NCI-H1417 treated with DMSO at 0.1 percent for 48 hours (cell line): ENCODE measurements around the gene TSPAN2.

Experiments
- DNase-seq: peaks from one replicate; lab custom pipeline; 2025; lab: John Stamatoyannopoulos, UW

Gene TSPAN2

DNA sequence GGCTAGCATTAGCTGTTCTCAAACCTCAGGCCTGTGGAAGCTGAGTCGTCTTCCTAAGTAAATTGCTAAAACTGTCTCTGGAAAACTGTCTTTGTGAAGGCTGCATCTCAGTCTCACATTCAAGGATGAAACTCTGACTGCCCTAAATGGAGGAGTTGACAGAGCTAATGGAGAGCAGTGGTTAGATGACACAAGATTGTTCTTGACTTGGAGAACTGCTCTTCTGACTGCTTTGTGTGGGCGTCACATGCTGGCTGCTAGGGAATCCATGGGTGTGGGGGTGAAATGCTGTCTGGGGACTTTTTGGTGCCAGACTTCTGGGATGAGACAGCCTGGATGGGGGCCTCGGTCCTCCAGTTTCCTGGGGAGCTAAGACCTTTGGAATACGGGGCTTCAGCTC is 24.5 kb upstream of the TSPAN2 start:
- no peak for DNase-seq

DNA sequence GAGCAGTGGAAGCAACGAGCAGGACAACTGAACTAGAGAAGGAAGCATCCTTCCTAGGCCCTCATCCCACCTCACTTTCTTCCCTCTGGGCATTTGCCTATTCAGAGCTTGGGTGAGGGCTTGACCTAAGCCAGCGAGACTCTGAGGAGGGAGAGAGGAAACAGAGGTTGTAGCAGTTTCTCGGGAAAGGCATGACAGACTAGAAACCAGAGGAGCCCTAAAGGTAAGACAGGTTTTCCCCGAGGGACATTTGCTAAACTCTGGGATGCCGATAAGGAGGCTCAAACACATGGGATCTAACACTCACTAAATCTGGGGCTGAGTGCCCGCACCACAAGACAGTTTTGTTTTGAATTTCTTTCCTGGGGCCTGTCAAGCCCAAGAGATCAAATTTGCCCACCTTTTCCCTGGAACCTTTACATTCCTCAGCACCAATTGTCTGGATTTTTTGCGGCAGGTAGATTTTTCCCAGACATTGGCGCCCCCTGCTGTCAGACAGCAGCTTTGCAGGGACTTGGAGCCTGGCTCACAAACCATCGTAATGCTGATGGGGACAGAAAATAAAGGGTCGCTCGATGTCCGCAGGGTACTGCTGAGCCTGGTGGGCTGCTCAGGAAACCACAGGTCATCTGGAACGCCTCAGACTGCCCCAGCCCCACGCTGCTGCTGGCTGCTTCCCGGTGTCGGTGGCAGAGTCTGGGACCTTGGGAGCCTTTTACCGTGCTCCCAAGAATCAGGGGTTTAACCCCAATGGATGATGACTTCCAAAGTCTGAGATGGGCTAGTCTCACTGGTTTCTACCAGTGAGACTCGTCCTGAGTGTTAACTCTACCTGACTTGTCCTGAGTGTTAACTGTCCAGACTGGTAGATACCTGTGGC is 23.4 kb upstream of the TSPAN2 start:
- no peak for DNase-seq

DNA sequence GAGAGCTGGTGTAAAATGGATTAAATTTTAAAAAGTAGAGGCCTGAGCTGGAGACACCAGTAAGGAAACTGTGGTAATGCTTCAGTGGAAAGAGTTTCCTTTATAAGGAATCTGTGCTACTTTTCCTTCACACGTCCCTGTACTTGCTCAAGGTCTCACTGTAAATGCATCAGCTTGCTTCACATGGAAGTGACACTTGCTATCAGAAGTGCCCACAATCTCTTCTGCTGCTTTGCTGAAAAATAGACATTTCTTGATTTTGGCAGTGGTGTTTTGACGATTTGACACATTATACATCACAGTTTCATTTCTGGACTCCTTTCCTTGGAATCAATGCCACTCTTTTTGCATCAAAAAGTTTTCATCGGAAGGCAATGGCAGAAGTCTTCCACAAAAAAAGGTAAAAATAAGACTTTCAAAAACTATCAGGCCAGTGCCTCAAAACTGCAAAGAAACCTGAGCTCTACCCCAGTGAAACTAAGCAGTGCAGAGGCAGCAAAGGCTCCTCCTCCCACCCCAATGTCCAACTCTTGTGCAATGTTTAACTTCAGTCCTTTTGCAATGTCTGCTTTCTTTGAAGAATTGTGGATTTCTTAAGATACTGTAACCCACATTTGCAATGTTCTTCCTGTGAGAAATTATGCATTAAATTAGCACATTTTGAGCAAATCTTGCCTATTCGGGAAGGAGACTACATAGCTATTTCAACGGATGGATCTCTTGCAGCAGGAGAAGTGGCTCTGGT is 18.4 kb upstream of the TSPAN2 start:
- no peak for DNase-seq

DNA sequence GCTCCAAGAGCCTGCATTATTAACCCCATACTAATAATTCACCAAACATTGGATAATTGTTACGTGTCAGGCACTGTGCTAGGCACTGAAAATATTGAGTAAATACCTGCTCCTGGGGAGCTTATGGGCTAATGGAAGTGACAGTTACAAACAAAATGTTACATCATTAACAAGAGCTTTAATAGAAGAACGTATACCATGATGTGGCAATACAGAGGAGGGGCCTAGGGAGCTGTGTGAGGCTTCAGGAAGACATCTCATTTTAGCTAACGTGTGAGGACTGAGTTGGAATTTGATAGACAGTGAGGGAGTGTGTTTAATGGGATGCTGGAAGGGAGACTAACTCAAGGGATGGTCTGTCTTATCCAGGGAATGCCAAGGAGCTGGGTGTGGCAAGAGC is 16.5 kb upstream of the TSPAN2 start:
- no peak for DNase-seq

DNA sequence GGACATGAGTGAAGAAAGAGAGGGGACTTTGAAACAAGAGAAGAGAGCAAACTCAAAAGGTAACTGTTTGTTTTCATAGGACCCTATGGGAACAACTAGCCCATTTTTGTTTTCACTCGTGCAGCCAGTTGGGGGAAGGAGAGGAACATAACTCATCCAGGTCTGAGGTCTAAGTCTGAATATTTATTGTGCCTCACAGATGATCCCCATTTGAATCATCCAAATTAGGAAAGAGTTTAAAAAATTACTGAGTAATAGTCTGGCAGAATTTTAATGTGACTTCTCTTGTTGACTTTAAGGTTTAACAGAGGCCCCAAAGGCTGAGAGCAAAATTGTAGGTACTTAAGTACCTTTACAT is 10.4 kb upstream of the TSPAN2 start:
- no peak for DNase-seq

DNA sequence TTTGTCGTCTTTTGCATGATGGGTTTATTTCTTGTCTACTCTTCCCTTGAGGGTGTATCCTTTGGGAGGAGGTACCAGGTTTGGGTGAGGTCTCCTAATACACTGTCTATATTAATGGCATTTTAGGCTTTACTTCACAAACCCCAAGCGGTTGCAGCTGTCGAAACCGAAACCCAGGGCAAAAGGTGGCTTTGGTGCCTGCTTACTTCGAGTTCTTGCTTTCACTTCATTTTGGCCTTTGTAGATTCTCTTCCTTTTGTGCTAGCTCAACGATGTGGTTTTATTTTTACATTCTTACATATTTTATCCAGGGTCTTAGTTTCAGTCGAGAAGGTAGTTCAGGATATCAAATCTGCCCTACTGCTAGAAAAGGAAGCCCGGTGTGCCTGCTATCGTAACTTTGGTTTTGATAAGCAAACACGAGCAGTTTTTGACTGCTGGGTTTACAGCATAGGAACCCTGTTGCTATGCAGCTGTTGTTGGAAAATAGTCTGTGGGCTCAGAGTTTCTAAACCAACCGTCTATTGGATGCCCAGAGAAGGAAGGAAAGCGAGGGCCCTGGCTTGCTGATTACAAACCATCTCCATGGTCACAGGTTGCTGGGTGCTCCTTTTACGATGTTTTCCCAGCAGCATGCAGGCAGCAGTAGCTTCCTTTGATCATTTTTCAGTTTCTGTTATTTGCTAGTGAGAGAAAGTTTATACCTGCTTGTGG is 9.8 kb upstream of the TSPAN2 start:
- peak; percentile 74 for DNase-seq

DNA sequence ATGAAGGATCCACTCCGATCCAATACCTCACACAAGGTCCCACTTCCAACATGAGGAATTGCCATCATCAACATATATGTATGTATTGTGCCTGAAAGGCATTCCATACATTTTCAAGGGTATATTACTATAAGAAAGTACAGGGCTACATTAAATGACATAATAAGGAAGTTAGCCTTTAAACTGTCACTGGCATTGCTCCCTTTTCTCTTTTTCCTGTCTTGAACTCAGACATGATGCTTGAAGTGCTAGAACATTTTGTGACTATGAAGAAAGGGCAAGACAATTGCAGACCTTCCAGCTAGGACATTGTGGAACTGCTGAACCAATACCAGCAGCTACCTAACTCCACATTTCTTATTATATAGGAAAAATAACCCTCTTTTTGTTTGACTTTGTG is 2.9 kb upstream of the TSPAN2 start:
- no peak for DNase-seq

DNA sequence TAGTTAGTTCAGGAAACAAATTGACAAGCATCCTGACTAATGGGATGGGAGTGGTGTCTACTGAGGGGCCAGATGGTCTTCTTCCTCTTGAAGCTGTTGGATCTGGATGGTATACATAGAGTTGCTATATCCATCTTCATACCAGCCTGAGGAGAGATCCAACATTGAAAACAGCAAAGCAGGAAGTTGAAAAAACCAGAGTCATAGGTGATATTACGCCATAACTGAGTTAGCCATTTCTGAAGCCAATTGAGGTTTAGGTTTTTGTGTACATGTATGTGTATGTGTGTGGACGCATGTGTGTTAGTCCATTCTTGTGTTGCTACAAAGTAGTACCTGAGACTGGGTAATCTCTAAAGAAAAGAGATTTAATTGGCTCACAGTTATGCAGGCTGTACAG is 2.3 kb upstream of the TSPAN2 start:
- DNase-seq, result no peak

DNA sequence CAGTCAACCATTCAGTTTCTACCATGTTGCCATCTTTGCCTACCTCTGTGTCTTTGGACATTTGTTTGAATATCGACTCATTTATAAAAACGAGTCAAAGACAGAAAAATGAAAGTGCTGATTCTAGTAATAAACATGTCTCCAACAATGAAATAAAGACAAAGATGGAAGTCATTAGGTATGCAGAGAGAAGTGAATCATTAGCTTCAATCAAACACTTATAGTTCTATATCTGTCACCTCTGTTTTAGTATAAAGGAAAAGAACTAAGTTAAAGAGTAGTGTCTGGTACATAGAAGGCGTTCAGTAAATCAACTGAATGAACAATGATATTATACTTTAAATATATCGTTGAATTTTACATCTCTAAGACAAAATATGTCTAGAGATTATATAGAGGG is 1.7 kb upstream of the TSPAN2 start:
- no peak for DNase-seq

DNA sequence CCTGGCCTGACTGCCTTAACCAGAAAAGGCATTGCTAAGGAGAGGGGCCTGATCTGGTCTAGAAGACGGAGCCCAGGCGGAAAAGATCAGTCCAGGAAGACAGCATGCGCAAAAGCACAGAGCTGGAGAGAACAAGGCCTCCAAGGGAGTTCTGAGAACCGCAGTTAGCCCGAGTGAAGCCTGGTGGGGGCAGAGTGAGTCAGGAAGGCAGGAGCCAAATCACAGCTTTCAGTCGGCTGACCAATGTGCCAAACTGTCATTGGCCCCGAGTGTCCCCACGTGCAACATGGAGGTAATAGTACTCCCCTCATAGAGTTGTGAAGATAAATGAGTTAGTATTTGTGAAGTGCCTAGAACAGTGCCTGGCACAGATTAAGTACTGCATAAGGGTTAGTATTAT is 1.2 kb upstream of the TSPAN2 start:
- DNase-seq, result no peak

DNA sequence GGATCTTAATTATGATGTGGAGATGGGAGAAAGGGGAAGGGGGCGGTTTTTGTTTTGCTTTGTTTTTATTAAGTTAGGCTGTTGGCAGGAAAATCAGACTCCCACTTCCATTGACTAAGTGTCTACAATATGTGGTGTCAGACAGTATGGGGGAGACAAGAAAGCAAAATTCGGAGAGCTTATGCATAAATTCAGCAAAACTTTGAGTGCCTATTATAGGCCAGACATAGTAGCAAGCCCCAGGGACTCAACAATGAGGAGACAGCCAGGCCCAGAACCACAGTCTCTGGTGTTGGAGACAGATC is 835 bp upstream of the TSPAN2 start:
- DNase-seq, result no peak

DNA sequence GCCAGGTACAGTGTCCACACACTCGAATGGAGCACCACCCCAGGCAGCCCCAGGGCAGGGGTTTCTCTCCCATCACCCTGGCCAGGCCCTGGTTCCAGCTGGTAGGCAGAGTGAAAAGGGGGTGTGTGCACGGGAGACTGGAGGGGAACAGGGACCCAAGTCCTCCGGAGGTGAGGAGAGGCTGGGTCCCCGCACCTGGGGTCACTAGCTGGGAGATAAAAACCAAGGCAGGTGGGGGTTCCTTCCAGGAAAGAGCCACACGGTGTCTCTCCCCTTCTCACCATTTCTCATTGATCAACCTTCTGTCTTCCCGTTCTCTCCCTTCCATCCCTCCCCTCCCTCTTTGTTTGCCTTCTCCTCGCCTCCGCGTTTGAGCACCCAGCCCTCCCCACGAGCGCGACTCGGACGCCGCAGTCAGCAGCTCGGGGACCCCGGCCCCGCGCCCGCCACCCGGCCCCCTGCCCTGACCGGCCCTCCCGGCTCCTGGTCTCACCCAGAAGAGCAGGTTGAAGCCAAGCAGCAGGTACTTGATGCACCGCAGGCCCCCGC is 358 bp downstream of the TSPAN2 start:
- no peak for DNase-seq

DNA sequence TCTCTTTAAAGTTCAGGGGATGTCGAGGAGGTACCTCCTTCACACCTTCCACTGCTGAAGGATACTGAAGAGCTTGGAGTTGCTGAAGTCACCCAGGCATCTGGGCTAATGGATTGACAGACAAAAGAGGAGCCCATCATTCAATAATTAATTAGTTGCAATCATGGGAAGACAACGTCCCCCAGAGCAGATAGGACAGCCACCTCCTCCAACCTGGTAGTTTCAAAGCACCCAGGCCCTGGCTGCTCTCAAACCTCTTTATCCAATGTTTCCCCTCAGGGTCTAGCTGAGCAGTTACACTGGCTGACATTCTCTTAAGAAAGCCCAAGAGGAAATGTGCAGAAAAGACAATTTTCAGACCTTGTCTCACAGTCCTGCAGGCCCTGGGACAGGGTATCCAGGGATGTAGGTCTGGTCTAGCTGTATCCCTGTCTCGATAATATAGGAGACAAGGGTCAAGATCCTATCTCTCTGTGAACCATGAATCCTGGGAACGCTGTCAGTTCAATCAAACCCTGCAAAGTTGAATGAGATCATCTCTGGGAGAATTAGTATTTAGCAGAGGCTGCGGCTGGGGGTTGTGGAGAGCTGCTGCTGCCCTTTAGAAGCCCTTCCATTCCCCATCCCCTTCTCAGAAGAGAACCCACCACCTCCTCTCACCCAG is 1.1 kb downstream of the TSPAN2 start:
- DNase-seq, result no peak

DNA sequence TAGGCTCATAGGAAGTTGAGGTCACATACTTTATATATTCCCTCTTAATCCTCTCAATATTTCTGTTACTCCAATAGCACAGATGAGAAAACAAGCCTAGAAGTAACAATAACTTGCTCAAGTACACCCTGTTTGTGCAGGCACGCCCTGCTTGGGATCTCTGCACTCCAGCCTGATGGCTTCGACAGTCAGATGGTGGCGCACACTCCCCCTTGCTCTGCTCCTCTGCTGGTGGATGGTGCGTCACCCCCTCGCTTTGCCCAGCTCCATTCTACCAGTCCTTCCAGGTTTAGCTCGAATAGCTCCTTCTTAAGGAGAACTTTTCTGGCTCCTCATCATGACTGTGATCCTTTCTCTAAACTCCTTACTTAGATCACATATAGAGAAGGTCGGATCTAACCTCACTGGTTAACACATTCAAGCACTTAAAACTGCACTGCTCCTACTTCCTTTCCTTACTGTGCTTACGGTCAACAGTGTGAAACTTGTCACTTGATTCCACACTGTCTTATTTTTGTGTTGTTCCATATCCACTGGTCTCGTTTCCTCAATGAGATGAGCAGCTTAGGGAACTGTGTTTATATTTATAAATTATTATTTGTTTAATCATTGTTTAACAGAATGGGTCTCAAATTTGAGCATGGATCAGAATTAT is 3.0 kb downstream of the TSPAN2 start:
- DNase-seq, result no peak

DNA sequence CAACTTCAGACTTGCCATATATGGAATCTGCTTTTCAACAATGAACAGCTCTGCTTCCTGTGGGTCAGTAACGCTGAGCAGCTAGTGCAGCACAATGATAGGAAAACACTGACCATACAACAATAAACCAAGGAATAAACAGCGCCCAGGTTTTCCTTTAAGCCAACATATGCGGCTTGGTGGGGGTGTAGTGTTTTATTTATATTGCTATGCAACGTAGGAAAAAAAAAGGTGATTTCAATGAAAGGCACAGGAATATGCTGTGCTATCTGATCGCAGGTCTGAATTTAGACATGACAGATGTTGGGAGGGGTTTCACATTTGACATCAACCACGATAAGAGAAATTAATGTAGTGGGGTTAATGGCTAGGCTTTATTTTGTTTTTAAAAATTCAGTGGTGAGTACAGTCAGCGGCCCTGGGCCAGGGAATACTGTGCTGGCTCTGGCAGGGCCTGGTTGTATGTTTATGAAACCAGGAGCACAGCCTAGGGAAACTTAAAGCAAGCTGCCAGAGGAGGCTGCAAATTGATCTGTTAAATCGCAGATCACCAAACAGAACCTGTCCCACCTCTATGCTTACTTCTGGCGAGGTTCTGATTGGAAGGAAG is 4.3 kb downstream of the TSPAN2 start:
- DNase-seq, result no peak

DNA sequence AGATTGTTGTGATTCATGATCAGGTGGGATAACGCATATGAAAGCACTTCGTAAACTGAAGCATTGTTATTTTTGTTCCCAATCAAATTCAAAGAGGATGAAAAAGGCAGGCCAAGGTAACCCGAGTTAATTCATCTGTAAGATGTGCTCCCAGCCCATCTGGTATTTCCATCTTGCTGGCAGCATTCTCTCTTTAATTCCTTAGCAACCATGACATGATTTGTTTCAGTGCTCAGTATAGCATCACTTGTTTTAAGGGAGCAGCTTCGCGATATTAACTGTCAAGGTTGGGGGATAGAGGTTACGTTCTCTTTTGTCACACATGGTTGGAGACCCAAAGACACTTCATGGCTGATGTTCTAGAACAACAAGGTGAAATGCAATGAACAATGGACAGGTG is 6.4 kb downstream of the TSPAN2 start:
- DNase-seq, result no peak

DNA sequence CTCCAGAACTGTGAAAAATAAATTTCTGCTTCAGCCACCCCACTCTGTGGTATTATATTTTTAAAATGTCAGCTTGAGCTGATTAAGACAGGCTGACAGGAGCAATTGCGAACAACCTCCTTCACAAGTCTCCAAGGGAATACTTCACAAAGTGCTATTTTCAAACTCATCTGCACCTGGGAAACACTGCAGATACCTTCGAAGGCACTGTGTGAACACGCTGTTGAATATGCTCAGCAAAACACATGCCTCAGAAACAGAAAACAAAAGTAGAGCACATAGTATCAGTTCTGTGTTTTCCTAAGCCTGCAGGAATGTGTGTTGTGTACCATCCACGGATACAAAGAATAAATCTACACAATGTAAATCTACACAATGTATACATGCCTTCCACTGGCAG is 10.6 kb downstream of the TSPAN2 start:
- DNase-seq, result no peak

DNA sequence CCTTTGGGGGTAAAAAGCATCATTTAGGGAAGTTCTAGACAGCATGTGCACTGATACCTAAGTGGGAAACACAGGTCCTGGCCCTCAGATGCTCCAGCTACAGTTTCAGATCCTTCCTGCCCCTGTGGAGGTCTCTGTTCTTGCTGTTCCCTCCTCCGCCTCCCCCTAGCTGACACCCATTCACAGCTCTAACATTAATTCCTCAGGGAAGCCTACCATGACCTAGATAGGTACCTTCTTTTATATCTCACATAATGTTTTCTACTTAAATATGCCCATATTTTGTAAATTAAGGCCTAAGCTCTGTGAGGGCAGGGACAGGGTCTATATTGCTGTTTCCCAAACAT is 11.3 kb downstream of the TSPAN2 start:
- no peak for DNase-seq

DNA sequence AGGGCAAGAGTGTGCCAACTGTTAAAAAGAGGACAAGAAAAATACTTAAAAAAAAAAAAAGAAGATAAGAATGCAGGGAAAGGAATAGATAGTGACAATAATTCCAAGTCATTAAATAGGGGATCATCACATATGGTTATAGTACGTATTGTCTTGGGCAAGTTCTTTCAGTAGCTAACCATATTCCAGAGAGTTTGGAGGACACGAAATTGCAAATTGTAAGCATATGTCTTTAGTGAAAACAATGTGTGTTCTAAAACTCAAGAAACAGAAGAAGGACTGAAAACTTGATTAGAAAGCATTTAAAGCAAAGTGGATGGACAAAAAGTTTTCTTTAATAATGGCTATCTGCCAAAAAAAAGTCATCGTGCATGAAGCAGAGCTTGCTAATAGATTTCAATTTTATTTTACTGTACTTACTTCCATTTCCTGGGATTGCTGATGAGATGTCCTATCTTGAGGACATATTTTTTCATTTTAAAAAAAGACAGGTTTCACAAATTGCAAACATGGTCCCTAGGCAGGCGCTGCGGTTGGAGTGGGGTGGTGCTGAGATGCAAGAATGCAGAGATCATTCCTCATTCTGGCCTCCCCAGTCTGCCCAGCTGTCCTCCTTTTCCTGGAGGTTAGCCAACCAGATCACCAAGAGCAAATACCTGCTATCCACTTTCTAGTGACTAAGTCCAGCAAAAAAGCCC is 11.9 kb downstream of the TSPAN2 start:
- no peak for DNase-seq

DNA sequence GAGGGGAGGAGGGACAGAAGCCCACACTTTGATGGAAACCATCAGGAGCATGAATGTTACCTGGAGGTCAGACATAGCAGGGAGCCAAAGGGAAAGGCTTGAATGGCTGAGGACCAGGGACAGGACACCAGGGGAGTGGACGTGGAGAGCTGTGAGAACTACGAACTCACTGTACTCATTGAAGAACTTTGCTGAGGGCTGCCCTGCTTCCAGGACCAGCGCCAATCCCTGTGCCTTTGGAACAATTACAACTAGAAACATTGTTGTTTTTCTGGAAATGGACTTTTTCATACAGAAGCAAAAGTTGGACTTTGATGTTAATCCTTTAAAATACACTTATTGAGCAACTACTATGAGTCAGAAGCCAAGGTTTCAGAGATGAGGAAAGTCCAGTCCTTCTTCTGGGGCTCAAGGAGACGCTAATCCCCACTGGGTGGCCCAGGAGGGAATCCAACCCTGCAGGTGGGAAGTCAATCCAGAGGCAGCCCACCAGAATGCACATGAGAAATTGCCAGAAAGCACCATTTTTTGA is 12.9 kb downstream of the TSPAN2 start:
- DNase-seq, result no peak
